Skeletal muscle satellite cell (primary cell): ENCODE measurements around the gene PI4KA.
"Not testable (repeated sequence)": the region's sequence is repeated elsewhere in the genome, so short reads cannot be mapped to it uniquely, and the experiment has no call there.

Experiments used
- H3K27me3 ChIP-seq: 2 replicates; pipeline ENCODE4 v1.7.0; 2013; ENCODE audit warnings: low read length; ENCODE audit not compliant: control insufficient read depth, insufficient read depth
- H3K36me3 ChIP-seq: 2 replicates; pipeline ENCODE4 v1.7.0; 2013; ENCODE audit warnings: mild to moderate bottlenecking, control low read depth, low read length; ENCODE audit not compliant: insufficient read depth
- H3K4me1 ChIP-seq: 2 replicates; pipeline ENCODE4 v1.7.0; 2013; ENCODE audit warnings: low read length; ENCODE audit not compliant: control insufficient read depth, insufficient read depth
- H3K4me2 ChIP-seq: 2 replicates; pipeline ENCODE4 v1.7.0; 2013; ENCODE audit warnings: mild to moderate bottlenecking, low read length
- H3K4me3 ChIP-seq: 2 replicates; pipeline ENCODE4 v1.7.0; 2013; ENCODE audit warnings: low read length
- H3K9ac ChIP-seq: 2 replicates; pipeline ENCODE4 v1.7.0; 2013; ENCODE audit warnings: mild to moderate bottlenecking, low read depth, low read length, moderate library complexity
- H3K9me3 ChIP-seq: replicated peaks from 2 replicates; pipeline ENCODE4 v1.7.0; 2013; ENCODE audit warnings: mild to moderate bottlenecking, control low read depth, low read length

The PI4KA gene

GRCh38 chr22:20667548-20667947 lies 191.1 kb downstream of the PI4KA start:
- not testable (repeated sequence) for H3K9me3 ChIP-seq, H3K4me2 ChIP-seq, H3K4me3 ChIP-seq, H3K36me3 ChIP-seq, H3K9ac ChIP-seq, H3K4me1 ChIP-seq
- H3K27me3 ChIP-seq: peaks cover 35% of the 10 kb centered on the region

GRCh38 chr22:20666560-20666959 lies 192.1 kb downstream of the PI4KA start:
- Histone ChIP-seq H3K4me1 (no peaks in the 10 kb centered on the region), H3K9me3 (no peaks in the 10 kb centered on the region), H3K4me3 (no peak overlapping the region), H3K4me2 (no peak overlapping the region), H3K36me3 (no peaks in the 10 kb centered on the region), H3K27me3 (peaks cover 27% of the 10 kb centered on the region), H3K9ac (no peak overlapping the region)

- H3K4me1 ChIP-seq: no peaks in the 10 kb centered on the region
- peaks cover 43% of the 10 kb centered on the region for H3K27me3 ChIP-seq
- no peaks in the 10 kb centered on the region for H3K36me3 ChIP-seq
- no peak overlapping the region for H3K9ac ChIP-seq
- H3K9me3 ChIP-seq: no peaks in the 10 kb centered on the region
- no peak overlapping the region for H3K4me3 ChIP-seq
- no peak overlapping the region for H3K4me2 ChIP-seq
These were observed 194.0 kb downstream of the PI4KA start for GRCh38 chr22:20664594-20664959.

DNA sequence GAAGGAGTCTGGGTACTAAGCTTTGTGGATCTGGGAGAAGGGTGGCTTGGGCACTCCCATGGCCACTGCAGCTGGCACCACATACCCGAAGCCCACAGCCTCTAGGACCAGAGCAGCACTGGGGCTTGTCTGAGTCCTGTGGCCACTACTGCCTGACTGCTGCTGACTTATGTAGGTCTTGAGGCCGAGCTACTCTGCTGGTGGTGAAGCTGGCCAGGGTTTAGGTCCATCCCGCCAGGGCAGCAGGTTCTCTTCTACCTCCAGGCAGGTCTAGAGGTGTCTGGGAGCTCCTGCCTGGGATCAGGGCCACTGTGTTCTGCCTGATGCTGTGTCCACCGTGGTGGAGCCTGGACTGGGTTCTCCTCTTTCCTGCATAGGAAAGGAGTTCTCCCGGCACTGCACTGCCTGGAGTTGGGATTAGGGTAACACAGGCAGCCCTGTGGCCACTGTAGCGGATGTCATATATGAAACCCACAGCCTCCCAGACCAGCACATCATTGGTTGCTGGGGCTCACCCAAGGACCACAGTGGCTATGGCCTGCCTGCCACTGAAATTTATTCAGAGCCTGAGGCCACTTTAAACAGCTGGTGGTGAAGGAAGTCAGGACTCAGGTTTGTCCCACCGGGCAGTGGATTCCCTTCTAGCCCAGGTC lies 194.5 kb downstream of the PI4KA start:
- Histone ChIP-seq H3K4me1 (no peaks in the 10 kb centered on the region), H3K4me3 (no peak overlapping the region), H3K27me3 (peaks cover 48% of the 10 kb centered on the region), H3K9ac (no peak overlapping the region), H3K4me2 (no peak overlapping the region), H3K36me3 (no peaks in the 10 kb centered on the region), H3K9me3 (no peaks in the 10 kb centered on the region)

DNA sequence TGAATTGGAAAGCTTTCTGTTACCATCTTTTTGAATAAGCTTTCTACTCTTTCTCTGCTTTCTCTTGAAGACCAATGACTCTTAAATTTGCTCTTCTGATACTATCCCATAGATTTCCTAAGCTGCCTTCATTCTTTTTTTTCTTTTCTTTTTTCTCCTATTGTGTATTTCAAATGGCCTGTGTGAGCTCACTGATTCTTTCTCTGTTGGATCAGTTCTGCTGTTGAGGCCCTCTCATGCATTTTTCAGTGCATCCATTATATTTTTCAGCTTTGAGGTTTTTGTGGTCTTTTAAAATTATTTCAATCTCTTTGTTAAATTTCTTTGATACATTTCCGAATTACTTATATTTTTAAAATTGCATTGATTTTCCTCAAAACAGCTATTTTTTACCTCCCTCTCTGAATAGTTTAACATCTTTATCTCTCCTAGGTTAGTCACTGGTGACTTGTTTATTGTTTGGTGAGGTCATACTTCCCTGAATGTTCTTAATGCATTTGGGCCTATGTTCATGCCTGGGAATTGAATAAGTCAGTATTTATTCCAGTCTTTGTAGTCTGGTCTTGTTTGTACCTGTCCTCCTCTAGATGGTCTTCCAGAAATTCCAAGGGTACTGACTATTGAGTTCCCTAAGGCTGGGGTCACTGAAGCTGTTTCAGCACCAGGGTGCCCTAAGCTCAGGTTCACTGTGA lies 195.3 kb downstream of the PI4KA start:
- H3K4me2 ChIP-seq: no peak overlapping the region

DNA sequence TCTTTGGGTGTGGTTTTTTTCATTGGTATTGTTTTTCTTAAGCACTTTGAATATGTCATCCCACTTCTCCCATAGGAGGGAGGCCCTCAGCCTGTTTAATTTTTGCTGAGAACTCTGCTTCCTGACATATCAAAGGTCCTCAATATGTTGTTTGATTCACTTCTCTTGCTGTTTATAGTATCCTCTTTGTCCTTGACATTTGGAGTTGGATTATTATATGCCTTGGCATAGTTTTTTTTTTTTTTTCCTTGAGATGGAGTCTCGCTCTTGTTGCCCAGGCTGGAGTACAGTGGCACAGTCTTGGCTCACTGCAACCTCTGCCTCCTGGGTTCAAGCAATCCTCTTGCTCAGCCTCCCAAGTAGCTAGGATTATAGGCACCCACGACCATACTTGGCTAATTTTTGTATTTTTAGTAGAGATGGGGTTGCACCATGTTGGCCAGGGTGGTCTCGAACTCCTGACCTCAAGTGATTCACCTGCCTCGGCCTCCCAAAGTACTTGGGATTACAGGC lies 196.0 kb downstream of the PI4KA start:
- H3K27me3 ChIP-seq: peaks cover 61% of the 10 kb centered on the region
- not testable (repeated sequence) for H3K9ac ChIP-seq

More for the DNA sequence above, 195.3 kb downstream of the PI4KA start:
- Histone ChIP-seq H3K36me3 (no peaks in the 10 kb centered on the region), H3K4me1 (no peaks in the 10 kb centered on the region), H3K4me3 (no peak overlapping the region), H3K9ac (no peak overlapping the region), H3K27me3 (peaks cover 56% of the 10 kb centered on the region), H3K9me3 (no peaks in the 10 kb centered on the region)

DNA sequence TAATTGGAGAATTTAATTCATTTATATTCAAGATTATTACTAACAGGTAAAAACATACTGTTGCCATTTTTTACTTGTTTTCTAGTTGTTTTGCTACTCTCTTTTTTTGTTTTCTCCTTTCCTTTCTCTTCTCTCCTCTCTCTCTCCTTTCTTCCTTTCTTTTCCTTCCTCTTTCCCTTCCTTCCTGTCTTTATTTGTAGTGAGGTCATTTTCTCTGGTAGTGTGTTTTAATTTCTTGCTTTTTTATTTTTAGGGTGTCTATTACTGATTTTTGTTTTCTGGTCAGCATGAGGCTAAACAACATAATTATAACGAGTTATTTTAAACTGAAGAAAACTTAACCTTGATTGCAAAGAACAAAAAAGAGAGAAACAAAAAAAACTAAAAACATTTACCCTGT lies 197.1 kb downstream of the PI4KA start:
- H3K27me3 ChIP-seq: peaks cover 61% of the 10 kb centered on the region
- no peaks in the 10 kb centered on the region for H3K9me3 ChIP-seq
- no peak overlapping the region for H3K4me2 ChIP-seq
- H3K4me3 ChIP-seq: no peak overlapping the region
- H3K36me3 ChIP-seq: no peaks in the 10 kb centered on the region
- H3K9ac ChIP-seq: no peak overlapping the region
- H3K4me1 ChIP-seq: no peaks in the 10 kb centered on the region

More for the DNA sequence above, 196.0 kb downstream of the PI4KA start:
- H3K4me1 ChIP-seq, H3K36me3 ChIP-seq, H3K4me2 ChIP-seq, H3K9me3 ChIP-seq, H3K4me3 ChIP-seq: not testable (repeated sequence)

GRCh38 chr22:20660441-20661054 lies 198.1 kb downstream of the PI4KA start:
- H3K4me2 ChIP-seq: no peak overlapping the region
- peaks cover 60% of the 10 kb centered on the region for H3K27me3 ChIP-seq
- no peak overlapping the region for H3K4me3 ChIP-seq
- no peak overlapping the region for H3K9ac ChIP-seq
- H3K36me3 ChIP-seq: no peaks in the 10 kb centered on the region
- no peaks in the 10 kb centered on the region for H3K9me3 ChIP-seq
- H3K4me1 ChIP-seq: no peaks in the 10 kb centered on the region

- H3K9ac ChIP-seq: no peak overlapping the region
- H3K27me3 ChIP-seq: peaks cover 60% of the 10 kb centered on the region
- H3K4me3 ChIP-seq: no peak overlapping the region
- H3K4me2 ChIP-seq: no peak overlapping the region
- H3K4me1 ChIP-seq: no peaks in the 10 kb centered on the region
- H3K9me3 ChIP-seq: no peaks in the 10 kb centered on the region
- no peaks in the 10 kb centered on the region for H3K36me3 ChIP-seq
These were observed 198.7 kb downstream of the PI4KA start for GRCh38 chr22:20659920-20660319.

GRCh38 chr22:20659258-20659657 lies 199.4 kb downstream of the PI4KA start:
- no peak overlapping the region for H3K4me2 ChIP-seq
- H3K27me3 ChIP-seq: peaks cover 58% of the 10 kb centered on the region
- H3K4me1 ChIP-seq: no peaks in the 10 kb centered on the region
- H3K36me3 ChIP-seq: no peaks in the 10 kb centered on the region
- no peaks in the 10 kb centered on the region for H3K9me3 ChIP-seq
- no peak overlapping the region for H3K4me3 ChIP-seq
- H3K9ac ChIP-seq: no peak overlapping the region

DNA sequence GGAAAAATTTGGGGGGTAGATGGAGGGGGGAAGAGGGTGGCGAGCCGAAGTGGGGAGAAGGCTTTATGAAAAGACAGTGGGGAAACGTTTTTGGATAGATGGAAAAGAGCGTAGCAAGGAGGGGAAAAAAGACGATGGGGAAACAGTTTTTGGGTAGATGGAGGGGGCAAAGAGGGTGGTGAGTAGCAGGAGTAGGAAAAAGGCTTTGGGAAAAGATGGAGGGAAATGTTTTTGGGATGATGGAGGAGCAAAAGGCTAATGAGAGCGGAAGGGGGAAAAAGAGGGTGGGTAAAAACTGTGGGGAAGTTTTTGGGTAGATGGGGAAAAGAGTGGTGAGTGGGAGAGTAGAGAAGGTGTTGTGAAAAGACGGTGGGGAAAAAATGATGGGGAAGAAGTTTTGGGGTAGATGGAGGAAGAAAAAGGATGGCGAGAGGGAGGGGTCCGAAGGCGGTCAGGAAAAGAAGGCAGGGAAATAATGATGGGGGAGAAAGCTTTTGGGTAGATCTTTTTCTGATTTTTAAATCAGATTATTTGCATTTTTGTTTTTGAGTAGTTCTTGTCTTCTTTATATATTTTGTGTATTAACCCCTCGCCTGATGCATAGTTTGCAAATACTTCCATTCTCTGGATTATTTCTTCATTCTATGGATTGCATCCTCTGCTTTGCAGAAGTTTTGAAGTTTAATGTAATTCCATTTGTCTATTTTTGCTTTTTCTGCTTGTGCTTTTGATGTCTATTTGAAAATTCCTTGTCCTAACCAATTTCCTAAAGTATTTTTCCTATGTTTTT lies 200.0 kb downstream of the PI4KA start:
- no peaks in the 10 kb centered on the region for H3K36me3 ChIP-seq
- peaks cover 59% of the 10 kb centered on the region for H3K27me3 ChIP-seq
- H3K4me3 ChIP-seq: no peak overlapping the region
- no peak overlapping the region for H3K9ac ChIP-seq
- H3K4me1 ChIP-seq: no peaks in the 10 kb centered on the region
- no peaks in the 10 kb centered on the region for H3K9me3 ChIP-seq
- H3K4me2 ChIP-seq: no peak overlapping the region
